HG03378 (cell line): ENCODE measurements around the gene DRGX.

Experiments
- ATAC-seq: cut with Tn5 transposase; IDR thresholded peaks from one replicate; pipeline ENCODE4 v1.9.1; 2021; ENCODE audit warnings: mild to moderate bottlenecking, moderate library complexity; ENCODE audit not compliant: unreplicated experiment

The DRGX gene

GRCh38 chr10:49383853-49384252 is 12.0 kb downstream of the DRGX start:
- ATAC-seq = no peak

GRCh38 chr10:49382826-49383225 is 13.1 kb downstream of the DRGX start:
- ATAC-seq = no peak

GRCh38 chr10:49382226-49382625 is 13.7 kb downstream of the DRGX start:
- ATAC-seq = no peak

- no peak for ATAC-seq
These were observed 14.6 kb downstream of the DRGX start for GRCh38 chr10:49381111-49381900.

- ATAC-seq = no peak
These were observed 16.1 kb downstream of the DRGX start for GRCh38 chr10:49379596-49380410.

GRCh38 chr10:49377256-49377655 is 18.6 kb downstream of the DRGX start:
- no peak for ATAC-seq

GRCh38 chr10:49375611-49376010 is 20.3 kb downstream of the DRGX start:
- no peak for ATAC-seq

- ATAC-seq = no peak
These were observed 21.1 kb downstream of the DRGX start for GRCh38 chr10:49374740-49375139.

- ATAC-seq = no peak
These were observed 22.5 kb downstream of the DRGX start for GRCh38 chr10:49373361-49373760.

- no peak for ATAC-seq
These were observed 23.9 kb downstream of the DRGX start for GRCh38 chr10:49371967-49372366.

GRCh38 chr10:49370326-49371100 is 25.4 kb downstream of the DRGX start:
- no peak for ATAC-seq

GRCh38 chr10:49369216-49370162 is 26.4 kb downstream of the DRGX start:
- ATAC-seq = no peak

- no peak for ATAC-seq
These were observed 27.6 kb downstream of the DRGX start for GRCh38 chr10:49368256-49368655.

GRCh38 chr10:49367600-49367999 is 28.3 kb downstream of the DRGX start:
- ATAC-seq = no peak

GRCh38 chr10:49366460-49366859 is 29.4 kb downstream of the DRGX start:
- ATAC-seq = no peak

- no peak for ATAC-seq
These were observed 30.0 kb downstream of the DRGX start for GRCh38 chr10:49365675-49366415.

GRCh38 chr10:49365275-49365674 is 30.6 kb downstream of the DRGX start:
- ATAC-seq = no peak

GRCh38 chr10:49364747-49365146 is 31.1 kb downstream of the DRGX start:
- no peak for ATAC-seq

- no peak for ATAC-seq
These were observed 31.8 kb downstream of the DRGX start for GRCh38 chr10:49364051-49364450.
